Right atrium auricular region (tissue), 2 donors: ENCODE measurements around the gene AASS. TPM values are rescaled to one million over a fixed set of nuclear protein-coding genes. Genes with fewer than 3 reads are reported as not detected.

Experiments
- DNase-seq: peaks from one replicate; pipeline ENCODE4 v3.0.0-alpha.2; 2019; ENCODE audit warnings: low spot score
- H3K27ac ChIP-seq, 2 donors: fragments of 200-600 bp; sonication (generic); 1 replicate in 1 of 2; 2 replicates in 1 of 2; pipeline ENCODE4 v1.5.1; 2016 to 2019
- H3K27me3 ChIP-seq, 2 donors: fragments of 200-600 bp; sonication (generic); one replicate each; pipeline versions ENCODE4 v1.5.1 to v1.6.0; 2017 to 2019
- H3K36me3 ChIP-seq: fragments of 200-600 bp; sonication (generic); one replicate; pipeline ENCODE4 v1.5.1; 2016
- H3K4me1 ChIP-seq, 2 donors: fragments of 200-600 bp; sonication (generic); one replicate each; pipeline versions ENCODE4 v1.5.1 to v1.6.0; 2017 to 2019
- H3K4me3 ChIP-seq, 2 donors: fragments of 200-600 bp; sonication (generic); 1 replicate in 1 of 2; 2 replicates in 1 of 2; pipeline ENCODE4 v1.5.1; 2017 to 2019; ENCODE audit warnings: mild to moderate bottlenecking in 1 of 2, moderate library complexity in 1 of 2
- H3K9me3 ChIP-seq, 2 donors: fragments of 200-600 bp; sonication (generic); one replicate each; pipeline ENCODE4 v1.5.1; 2019
- total RNA-seq, 2 donors: library from RNA; depleted of rRNA; stranded (reverse); fragments of >200 nt; gene quantifications; one replicate each; pipeline ENCODE4 v1.1.0, GENCODE V29; 2016
- TF ChIP-seq, protein P1 (sequence below), 2 donors: fragments of 200-600 bp; sonication (generic); IDR thresholded peaks; one replicate each; pipeline ENCODE4 v1.5.1; 2019; ENCODE audit warnings: antibody characterized with exemption in 2 of 2

The AASS gene
- total RNA-seq, 2 donors from 2014 or later: 18.0 to 27.4 TPM

DNA sequence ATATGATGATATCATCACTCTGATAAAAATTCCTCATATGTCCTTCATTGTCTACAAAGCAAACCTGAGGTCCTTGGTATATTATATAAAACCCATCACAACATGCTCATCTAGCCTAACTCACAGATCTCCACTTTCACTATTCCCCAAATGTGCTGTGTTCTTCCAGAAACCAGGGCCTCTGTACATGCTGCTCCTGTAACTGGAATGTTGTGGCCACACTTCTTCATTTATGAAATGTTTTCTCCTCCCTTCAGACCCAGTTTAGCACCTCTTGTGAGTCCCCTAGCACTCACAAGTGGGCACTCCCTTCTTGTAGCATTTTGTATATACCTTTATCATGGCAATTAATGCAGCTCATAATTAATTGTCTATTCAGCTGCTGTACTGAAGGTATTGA, 61.9 kb downstream of the AASS start:
- DNase-seq: no peak
- Histone ChIP-seq H3K4me1 (no peaks in the 10 kb centered on the region), H3K9me3 (no peaks in the 10 kb centered on the region), H3K4me3 (no peak overlapping the region), H3K27ac (no peak overlapping the region), H3K36me3 (peaks cover 40% of the 10 kb centered on the region), H3K27me3 (no peaks in the 10 kb centered on the region)
- TF ChIP-seq, protein P1, sequence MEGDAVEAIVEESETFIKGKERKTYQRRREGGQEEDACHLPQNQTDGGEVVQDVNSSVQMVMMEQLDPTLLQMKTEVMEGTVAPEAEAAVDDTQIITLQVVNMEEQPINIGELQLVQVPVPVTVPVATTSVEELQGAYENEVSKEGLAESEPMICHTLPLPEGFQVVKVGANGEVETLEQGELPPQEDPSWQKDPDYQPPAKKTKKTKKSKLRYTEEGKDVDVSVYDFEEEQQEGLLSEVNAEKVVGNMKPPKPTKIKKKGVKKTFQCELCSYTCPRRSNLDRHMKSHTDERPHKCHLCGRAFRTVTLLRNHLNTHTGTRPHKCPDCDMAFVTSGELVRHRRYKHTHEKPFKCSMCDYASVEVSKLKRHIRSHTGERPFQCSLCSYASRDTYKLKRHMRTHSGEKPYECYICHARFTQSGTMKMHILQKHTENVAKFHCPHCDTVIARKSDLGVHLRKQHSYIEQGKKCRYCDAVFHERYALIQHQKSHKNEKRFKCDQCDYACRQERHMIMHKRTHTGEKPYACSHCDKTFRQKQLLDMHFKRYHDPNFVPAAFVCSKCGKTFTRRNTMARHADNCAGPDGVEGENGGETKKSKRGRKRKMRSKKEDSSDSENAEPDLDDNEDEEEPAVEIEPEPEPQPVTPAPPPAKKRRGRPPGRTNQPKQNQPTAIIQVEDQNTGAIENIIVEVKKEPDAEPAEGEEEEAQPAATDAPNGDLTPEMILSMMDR (IDR thresholded peaks at IDR 0.05): no peak

DNA sequence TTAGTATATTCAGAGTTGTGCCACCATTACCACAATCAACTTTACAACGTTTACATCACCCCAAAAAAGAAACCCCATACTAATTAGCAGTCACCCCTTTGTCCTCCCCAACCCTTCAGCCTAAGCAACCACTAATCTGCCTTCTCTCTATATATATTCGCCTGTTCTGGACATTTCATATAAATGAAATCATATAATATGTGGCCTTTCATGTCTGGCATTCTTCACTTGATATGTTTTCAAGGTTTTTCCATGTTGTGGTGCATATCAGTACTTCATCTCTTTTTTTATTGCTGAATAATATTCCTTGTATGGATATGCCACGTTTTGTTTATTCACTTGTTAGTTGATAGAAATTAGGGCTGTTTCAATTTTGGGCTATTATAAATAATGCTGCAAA, 70.4 kb downstream of the AASS start:
- Histone ChIP-seq H3K27ac (no peak overlapping the region), H3K4me3 (no peak overlapping the region), H3K4me1 (no peaks in the 10 kb centered on the region), H3K36me3 (peaks cover 26% of the 10 kb centered on the region), H3K9me3 (no peaks in the 10 kb centered on the region), H3K27me3 (no peaks in the 10 kb centered on the region)
- TF ChIP-seq, protein P1 (IDR thresholded peaks at IDR 0.05): no peak
- DNase-seq: no peak

DNA sequence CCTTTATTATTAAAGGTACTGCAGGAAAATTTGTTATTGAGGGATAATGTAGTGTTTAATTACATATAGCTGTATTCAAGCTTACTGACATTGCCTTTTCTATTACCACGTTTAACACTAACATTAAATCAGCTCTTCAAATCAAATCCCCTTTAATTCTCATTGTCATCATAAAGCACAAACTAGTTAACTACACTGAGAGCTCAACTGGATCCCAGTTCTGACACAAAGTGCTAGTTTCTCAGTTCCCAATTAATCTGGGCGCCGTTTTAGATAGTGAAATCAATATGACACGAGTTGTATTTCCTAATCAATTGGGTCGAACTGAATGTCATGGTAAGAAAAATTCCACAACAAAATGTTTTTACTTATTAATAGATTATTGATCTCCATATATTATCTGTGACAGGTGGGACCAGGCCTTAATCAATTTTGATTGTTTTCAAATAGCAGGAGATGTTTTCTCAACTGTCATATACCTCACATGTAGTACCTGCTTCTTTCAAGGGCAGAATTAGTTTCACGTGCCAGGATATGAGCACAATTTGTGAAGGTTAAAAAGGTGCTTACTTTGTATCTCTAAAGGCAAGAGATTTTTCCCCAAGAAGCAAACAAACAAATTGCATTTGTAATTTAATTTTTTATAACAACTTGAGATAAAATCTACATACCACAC, 71.0 kb downstream of the AASS start:
- H3K4me1 ChIP-seq: no peaks in the 10 kb centered on the region
- TF ChIP-seq, protein P1 (IDR thresholded peaks at IDR 0.05): no peak

DNA sequence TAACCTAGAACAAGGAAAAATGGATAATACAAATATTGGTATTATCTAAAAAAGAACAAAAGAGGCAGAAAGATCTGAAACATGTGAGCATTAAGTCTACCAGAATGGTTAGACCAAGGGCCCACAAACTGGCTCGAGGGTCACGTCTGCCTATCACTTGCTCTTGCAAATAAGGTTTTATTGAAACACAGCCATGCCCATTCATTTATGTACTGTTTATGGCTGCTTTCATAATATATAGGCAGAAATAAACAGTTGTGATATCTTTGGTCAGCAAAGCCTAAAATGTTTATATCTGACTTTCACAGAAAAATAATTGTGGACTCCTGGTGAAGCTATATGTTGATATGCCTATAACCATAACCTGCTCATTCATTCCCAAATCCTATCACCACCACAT, 71.8 kb downstream of the AASS start:
- no peaks in the 10 kb centered on the region for H3K27me3 ChIP-seq
- H3K36me3 ChIP-seq: peaks cover 12% of the 10 kb centered on the region
- H3K27ac ChIP-seq: no peak overlapping the region
- no peak overlapping the region for H3K4me3 ChIP-seq
- no peaks in the 10 kb centered on the region for H3K4me1 ChIP-seq
- no peaks in the 10 kb centered on the region for H3K9me3 ChIP-seq
- TF ChIP-seq, protein P1 (IDR thresholded peaks at IDR 0.05): no peak
- DNase-seq: no peak

More for the DNA sequence above, 71.0 kb downstream of the AASS start:
- H3K27me3 ChIP-seq: no peaks in the 10 kb centered on the region
- H3K9me3 ChIP-seq: no peaks in the 10 kb centered on the region
- H3K36me3 ChIP-seq: peaks cover 20% of the 10 kb centered on the region
- no peak overlapping the region for H3K4me3 ChIP-seq
- DNase-seq: no peak
- no peak overlapping the region for H3K27ac ChIP-seq

DNA sequence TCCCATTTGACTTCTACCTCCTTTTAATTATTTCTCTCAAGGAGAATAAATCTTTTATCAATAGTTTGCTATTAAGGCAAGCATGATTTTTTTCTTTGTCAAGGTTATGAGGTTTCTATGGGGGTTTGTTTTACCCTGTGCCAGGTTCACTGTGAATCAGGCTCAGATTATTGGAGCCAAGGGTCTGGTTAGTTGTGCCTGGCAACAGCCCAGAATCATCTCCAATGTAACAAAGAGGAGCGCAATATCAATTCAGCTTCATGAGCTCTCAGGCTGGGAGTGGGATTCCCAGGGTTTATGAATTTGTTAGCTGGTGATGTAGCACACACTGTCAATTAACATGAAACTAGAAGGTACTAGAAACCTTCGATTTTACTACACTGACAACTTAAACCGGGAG, 73.2 kb downstream of the AASS start:
- Histone ChIP-seq H3K36me3 (peaks cover 7% of the 10 kb centered on the region), H3K27ac (no peak overlapping the region), H3K4me3 (no peak overlapping the region), H3K9me3 (no peaks in the 10 kb centered on the region), H3K27me3 (no peaks in the 10 kb centered on the region), H3K4me1 (no peaks in the 10 kb centered on the region)
- TF ChIP-seq, protein P1 (IDR thresholded peaks at IDR 0.05): no peak
- no peak for DNase-seq

DNA sequence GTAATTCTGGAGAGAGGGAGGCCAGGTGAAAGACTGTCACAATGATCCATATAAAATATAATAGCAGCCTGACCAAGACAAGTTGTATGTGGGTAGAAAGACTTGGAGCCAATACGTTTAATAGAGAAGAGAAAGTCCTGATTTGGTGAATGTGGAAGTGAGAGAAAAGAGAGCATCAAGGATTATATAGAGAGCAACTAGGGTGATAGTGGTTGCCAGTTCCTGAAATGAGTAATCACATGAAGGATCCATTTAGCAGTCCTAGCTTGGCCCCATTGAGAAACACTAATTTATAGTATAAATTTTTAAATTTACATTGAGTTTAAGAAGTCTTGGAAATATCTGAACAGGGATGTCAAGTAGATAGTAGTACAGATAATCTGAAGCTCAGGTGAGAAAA, 74.0 kb downstream of the AASS start:
- H3K4me3 ChIP-seq: no peak overlapping the region
- H3K27ac ChIP-seq: no peak overlapping the region
- no peaks in the 10 kb centered on the region for H3K4me1 ChIP-seq
- H3K36me3 ChIP-seq: no peaks in the 10 kb centered on the region
- TF ChIP-seq, protein P1 (IDR thresholded peaks at IDR 0.05): no peak
- H3K27me3 ChIP-seq: no peaks in the 10 kb centered on the region
- H3K9me3 ChIP-seq: no peaks in the 10 kb centered on the region
- DNase-seq: no peak
